GM04503 (cell line): ENCODE data around the gene TMEM167A.

Experiments
- DNase-seq: peaks from one replicate; pipeline ENCODE4 v3.0.0-alpha.2; 2012; ENCODE audit warnings: low read depth

The TMEM167A gene

GRCh38 chr5:83035373-83036100 is 41.7 kb downstream of the TMEM167A start:
- no peak for DNase-seq

DNA sequence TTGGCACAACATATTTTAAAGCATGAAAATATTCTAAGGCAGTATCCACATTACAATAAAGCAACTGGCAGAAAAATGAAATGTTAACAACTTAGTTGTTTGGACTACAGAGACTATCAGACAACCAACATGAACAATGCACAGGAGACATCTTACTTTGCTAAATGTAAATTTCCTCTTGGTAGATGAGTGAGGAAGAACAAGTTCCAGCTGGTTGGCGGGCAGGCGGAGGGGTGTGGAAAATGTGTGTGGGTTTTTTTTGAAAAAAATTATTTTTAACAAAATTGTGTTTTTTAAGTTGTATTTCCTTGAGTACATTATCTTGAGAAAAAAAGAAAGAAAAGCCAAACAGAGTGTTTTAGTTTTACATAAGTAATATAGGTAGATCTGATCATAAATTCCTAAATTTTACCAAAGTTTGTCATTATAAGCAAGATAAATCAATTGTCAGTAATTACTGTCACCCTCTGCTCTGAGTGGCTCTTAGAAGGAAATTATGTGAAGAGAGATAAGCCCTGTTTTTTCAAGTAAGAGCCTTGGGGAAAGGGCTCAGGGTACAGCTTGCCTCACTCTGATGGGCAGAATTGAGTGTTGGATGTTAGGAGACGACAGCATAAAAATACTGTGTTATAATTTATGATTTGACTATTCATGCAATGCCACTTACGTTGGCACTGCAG is 42.5 kb downstream of the TMEM167A start:
- no peak for DNase-seq

DNA sequence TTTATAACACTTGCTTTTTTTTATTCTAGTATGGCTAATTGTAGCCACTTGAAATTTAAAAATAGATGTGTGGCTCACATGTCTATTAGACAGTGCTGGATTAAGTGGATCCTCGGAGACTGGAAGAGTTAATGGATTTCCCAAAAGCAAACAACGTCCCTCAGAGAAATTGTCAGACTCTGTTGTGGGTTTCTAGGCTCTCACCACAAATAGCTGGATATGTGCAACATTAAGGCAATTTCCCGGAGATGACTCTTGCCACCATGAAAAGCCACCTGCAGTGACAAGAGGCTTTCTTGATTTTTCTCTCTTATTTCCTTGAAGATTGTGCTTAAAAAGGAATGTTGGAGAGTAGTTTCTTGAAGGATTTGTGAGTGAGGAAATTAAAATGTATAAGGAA is 43.2 kb downstream of the TMEM167A start:
- no peak for DNase-seq

DNA sequence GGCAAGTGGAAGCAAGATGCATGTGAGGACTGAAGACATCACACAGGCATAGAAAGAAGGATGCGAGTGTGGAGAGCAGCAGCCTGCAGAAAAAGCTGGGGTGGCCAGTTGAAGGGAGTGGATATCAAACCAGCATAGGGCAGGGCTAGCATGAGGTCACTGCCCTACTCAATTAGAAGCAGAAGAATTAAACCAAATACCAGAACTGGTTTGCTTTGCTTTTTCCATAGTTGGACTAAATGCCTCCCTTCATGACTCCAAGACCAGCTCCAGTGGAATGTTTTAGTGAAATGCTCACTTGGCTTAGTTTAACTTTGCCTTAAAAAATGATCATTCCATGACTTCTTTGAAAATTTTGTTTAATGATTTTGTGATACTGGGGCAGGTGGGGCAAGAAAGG is 45.8 kb downstream of the TMEM167A start:
- peak; percentile 37 for DNase-seq

DNA sequence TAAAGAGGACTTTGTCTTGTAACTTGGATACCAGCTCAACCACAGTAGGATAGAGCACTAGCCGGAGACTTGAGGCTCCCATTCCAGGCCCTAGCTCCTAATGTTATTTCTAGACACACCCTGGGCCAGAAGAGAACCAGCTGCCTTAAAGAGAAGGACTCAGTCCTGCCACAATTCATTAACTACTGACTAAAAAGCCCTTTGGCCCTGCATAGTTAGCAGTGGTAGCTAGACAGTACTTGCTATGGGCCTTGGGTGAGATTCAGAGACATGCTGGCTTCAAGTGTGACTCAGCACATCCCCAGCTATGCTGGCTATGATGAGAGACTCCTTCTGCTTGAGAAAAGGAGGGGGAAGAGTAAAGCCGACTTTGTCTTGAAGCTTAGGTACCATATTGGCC is 47.3 kb downstream of the TMEM167A start:
- peak; percentile 46 for DNase-seq

DNA sequence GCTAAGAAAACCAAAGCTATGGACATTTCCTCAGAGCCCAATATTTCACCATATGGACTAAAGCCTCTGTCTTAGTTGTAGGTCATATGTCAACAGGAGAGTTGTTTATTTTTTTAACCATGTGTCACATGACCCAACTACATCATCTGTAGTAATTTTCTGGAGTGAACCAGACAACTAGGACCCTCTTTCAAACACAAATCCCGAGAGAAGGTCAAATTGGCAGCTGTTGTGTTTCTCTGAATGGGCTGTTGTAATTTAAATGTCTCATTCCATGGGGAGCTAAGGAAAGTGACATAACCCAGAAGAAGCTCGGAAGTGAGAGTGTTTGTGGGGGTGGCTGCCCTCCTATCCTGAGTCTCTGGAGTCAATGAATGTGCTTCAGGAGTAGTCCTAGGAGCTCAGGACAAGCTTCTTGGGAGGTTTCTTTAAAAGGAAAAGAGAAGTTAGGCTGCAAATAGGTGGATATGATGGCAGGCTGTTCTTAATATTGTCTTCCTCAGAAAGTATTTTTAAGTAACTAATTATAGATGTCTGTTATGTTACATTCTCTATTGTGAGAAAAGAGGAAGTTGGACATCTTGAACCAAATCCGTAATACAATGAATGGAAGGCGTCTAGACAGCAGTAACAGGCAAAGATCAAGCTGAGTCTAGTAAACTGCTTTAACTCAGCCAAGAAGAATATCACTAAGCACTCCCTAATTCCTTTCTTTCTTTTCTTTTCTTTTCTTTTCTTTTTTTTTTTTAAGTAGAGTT is 50.1 kb downstream of the TMEM167A start:
- no peak for DNase-seq

DNA sequence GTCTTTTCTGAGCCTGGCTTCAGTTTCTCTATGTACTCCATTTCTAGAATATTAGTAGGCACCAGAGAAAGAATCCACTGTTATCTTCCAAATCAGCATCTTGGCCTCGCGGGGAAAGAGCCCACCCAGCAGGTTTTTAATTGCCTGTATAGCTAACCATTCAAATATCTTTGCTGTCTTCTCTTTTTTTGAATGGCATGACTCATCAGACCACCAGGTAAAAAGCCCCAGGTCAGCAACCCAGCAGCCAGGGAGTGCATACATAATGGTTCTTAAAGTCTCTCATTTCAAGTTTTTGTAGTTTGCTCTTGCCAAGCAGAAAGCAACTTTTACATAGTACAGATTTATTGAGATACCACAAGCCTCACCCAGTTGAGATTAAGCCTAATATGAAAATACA is 50.7 kb downstream of the TMEM167A start:
- DNase-seq = no peak

DNA sequence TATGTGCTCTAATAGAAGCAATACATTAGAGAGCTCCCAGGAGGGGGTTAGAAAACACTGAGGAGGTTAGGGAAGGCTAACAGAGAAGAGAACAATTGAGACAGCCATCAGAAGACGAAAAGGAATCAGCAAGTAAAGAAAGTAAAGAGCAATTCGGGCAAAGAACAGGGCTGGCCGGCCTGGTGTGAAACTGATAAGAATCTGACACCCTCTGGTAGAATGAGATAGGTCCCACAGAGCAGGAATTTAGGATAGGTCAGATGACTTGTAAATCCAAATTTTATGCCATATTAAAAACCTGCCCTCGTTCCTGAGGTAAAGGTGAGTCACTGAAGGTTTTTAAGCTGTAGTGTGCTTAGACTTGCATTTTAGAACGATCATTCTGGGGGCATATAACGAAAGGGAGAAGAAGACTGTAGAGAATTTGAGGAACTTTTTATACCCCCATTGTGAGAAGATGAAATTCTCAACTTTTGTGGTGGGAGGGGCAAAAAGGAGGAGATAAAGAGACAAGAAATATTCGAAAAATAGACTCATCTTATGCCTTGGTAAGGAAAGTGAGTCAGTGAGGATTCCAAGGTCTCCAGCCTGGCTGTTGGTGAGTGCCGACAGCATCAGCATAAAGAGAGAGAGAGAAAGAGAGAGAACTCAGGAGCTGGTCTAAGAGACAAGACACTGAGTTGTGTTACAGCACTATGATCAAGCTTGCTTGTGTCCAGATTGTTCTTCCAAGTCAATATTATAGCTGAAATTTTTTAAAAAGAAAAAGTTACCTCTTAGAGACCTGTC is 51.3 kb downstream of the TMEM167A start:
- no peak for DNase-seq

DNA sequence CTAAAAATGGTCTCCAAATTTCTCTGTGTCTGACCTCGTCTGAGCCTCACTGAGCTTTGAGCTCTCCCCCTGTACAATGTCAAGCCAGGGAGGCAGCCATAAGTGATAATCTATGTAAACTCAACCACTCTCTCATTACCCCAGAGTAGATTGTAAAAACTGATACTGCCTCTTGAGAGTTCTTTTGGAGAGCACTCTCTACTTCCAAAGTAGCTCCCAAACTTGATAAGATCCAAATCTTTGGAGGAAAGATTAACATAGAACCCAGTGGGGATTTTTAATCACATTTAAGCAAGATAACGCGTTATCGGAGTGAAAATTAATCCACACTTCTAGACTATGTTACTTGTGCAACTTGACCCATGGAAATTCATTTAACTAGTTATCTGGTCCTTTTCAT is 54.9 kb downstream of the TMEM167A start:
- DNase-seq = no peak

GRCh38 chr5:83015676-83016075 is 61.5 kb downstream of the TMEM167A start:
- DNase-seq = no peak

- no peak for DNase-seq
Observed at GRCh38 chr5:83011985-83012384, 65.2 kb downstream of the TMEM167A start.

DNA sequence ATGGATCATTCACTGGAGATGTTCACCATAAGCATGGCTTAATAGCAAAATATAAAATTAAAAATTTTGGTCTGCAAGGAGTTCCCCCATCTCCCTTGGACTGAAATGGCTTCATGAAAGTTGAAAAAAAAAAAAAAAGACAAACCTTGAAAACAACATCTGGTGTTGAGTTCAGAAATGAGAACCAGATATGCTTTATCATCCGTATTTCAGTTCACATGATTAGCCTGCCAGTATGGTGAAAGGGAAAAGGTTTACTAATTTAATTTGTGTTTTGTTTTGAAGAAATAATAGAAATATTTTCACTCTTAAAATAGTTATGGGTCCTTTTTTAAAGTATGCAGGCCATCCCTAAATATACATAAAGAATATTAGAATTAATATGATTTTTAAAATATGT is 67.8 kb downstream of the TMEM167A start:
- no peak for DNase-seq

DNA sequence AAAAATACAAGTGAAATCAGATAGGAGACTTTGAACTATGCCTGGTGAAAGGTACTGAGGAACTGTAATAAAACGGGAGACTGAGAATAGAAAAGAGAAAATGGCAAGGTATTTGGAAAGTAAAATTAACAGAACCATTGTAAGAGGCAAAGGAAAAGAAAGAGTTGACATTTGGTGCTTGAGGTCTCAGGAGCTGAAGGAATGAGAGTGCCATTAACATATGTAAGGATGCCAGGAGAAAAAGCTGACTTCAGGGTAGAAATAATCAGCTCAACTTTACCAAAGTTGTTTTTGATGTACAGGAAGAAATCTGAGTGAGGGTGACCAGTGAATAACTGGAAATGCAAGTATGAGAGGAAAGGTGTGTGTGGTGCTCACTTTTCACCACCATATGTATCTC is 69.4 kb downstream of the TMEM167A start:
- DNase-seq = no peak

GRCh38 chr5:83006683-83007283 is 70.4 kb downstream of the TMEM167A start:
- DNase-seq = no peak

DNA sequence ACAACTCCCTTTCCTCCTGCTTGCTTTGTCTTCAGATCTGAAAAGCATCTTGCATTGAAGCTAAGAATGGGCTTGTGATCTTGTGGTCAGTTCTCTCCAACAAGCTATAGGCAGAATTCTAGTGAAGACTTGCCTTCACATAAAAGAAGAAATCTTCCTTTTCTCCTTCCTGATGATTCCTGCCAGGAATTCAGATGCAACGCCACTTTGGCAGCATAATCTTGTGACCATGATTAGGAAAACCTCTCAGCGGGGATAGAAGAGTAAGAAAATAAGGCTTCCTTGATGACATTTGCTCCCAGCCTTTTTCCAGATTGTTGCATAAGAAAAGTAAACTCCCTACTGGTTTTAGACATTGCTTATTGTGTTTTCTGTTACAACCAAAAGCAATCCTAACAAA is 73.4 kb downstream of the TMEM167A start:
- no peak for DNase-seq
